ENCODE results near the gene PLET1. TPM values are rescaled to one million over a fixed set of nuclear protein-coding genes. Genes with fewer than 3 reads are reported as not detected.

The PLET1 gene
- total RNA-seq, 1 donor from 2014 or later: not detected

- Mint-ChIP-seq H3K4me1 (no peaks in the 10 kb centered on the region), H3K9me3 (no peaks in the 10 kb centered on the region), H3K4me3 (no peak overlapping the region), H3K36me3 (ENCODE audit: low read depth) (peaks cover 5% of the 10 kb centered on the region), H3K27me3 (no peaks in the 10 kb centered on the region), H3K27ac (no peak overlapping the region)
- intact Hi-C loops (cut with micrococcal nuclease): no loop called here
- no peak for DNase-seq
Observed at GRCh38 chr11:112248201-112248600, 12.5 kb downstream of the PLET1 start.

- H3K36me3 Mint-ChIP-seq (ENCODE audit: low read depth): peaks cover 13% of the 10 kb centered on the region
- no peak overlapping the region for H3K4me3 Mint-ChIP-seq
- H3K9me3 Mint-ChIP-seq: no peaks in the 10 kb centered on the region
- no peak for DNase-seq
- no peaks in the 10 kb centered on the region for H3K27me3 Mint-ChIP-seq
- no peaks in the 10 kb centered on the region for H3K4me1 Mint-ChIP-seq
- intact Hi-C loops (cut with micrococcal nuclease): no loop called here
- H3K27ac Mint-ChIP-seq: no peak overlapping the region
Observed at GRCh38 chr11:112247201-112247600, 13.5 kb downstream of the PLET1 start.

- no peaks in the 10 kb centered on the region for H3K4me1 Mint-ChIP-seq
- peaks cover 37% of the 10 kb centered on the region for H3K36me3 Mint-ChIP-seq (ENCODE audit: low read depth)
Observed at GRCh38 chr11:112241486-112241885, 19.2 kb downstream of the PLET1 start.

GRCh38 chr11:112238041-112238440 is 22.6 kb downstream of the PLET1 start:
- no peaks in the 10 kb centered on the region for H3K27me3 Mint-ChIP-seq
- no peak for DNase-seq
- H3K4me3 Mint-ChIP-seq: no peak overlapping the region
- intact Hi-C loops (cut with micrococcal nuclease): no loop called here
- no peak overlapping the region for H3K27ac Mint-ChIP-seq
- H3K4me1 Mint-ChIP-seq: no peaks in the 10 kb centered on the region
- peaks cover 43% of the 10 kb centered on the region for H3K36me3 Mint-ChIP-seq (ENCODE audit: low read depth)
- no peaks in the 10 kb centered on the region for H3K9me3 Mint-ChIP-seq

More at GRCh38 chr11:112241486-112241885, 19.2 kb downstream of the PLET1 start:
- H3K9me3 Mint-ChIP-seq: no peaks in the 10 kb centered on the region
- intact Hi-C loops (cut with micrococcal nuclease): no loop called here
- H3K4me3 Mint-ChIP-seq: no peak overlapping the region
- no peak for DNase-seq
- no peak overlapping the region for H3K27ac Mint-ChIP-seq
- H3K27me3 Mint-ChIP-seq: no peaks in the 10 kb centered on the region

- H3K4me3 Mint-ChIP-seq: no peak overlapping the region
- no peaks in the 10 kb centered on the region for H3K27me3 Mint-ChIP-seq
- H3K36me3 Mint-ChIP-seq (ENCODE audit: low read depth): peaks cover 37% of the 10 kb centered on the region
- intact Hi-C loops (cut with micrococcal nuclease): no loop called here
- H3K9me3 Mint-ChIP-seq: no peaks in the 10 kb centered on the region
- DNase-seq: no peak
- H3K27ac Mint-ChIP-seq: no peak overlapping the region
- no peaks in the 10 kb centered on the region for H3K4me1 Mint-ChIP-seq
Observed at GRCh38 chr11:112237451-112237850, 23.2 kb downstream of the PLET1 start.

GRCh38 chr11:112235750-112236390 is 24.8 kb downstream of the PLET1 start:
- Mint-ChIP-seq H3K27ac (no peak overlapping the region), H3K36me3 (ENCODE audit: low read depth) (peaks cover 41% of the 10 kb centered on the region), H3K9me3 (no peaks in the 10 kb centered on the region), H3K4me3 (no peak overlapping the region), H3K27me3 (no peaks in the 10 kb centered on the region), H3K4me1 (no peaks in the 10 kb centered on the region)
- intact Hi-C loops (cut with micrococcal nuclease): no loop called here
- DNase-seq: no peak

GRCh38 chr11:112231952-112232351 is 28.7 kb downstream of the PLET1 start:
- intact Hi-C loops (cut with micrococcal nuclease): no loop called here
- DNase-seq: no peak
- Mint-ChIP-seq H3K27me3 (no peaks in the 10 kb centered on the region), H3K36me3 (ENCODE audit: low read depth) (peaks cover 55% of the 10 kb centered on the region), H3K4me3 (no peak overlapping the region), H3K27ac (no peak overlapping the region), H3K4me1 (peaks cover 13% of the 10 kb centered on the region), H3K9me3 (no peaks in the 10 kb centered on the region)

- peaks cover 42% of the 10 kb centered on the region for H3K36me3 Mint-ChIP-seq (ENCODE audit: low read depth)
- H3K27me3 Mint-ChIP-seq: no peaks in the 10 kb centered on the region
- no peak overlapping the region for H3K4me3 Mint-ChIP-seq
- H3K9me3 Mint-ChIP-seq: no peaks in the 10 kb centered on the region
- no peak overlapping the region for H3K27ac Mint-ChIP-seq
- intact Hi-C loops (cut with micrococcal nuclease): no loop called here
- no peak for DNase-seq
- peaks cover 15% of the 10 kb centered on the region for H3K4me1 Mint-ChIP-seq
Observed at GRCh38 chr11:112229746-112230433, 30.8 kb downstream of the PLET1 start.

- no peak for DNase-seq
- H3K9me3 Mint-ChIP-seq: no peaks in the 10 kb centered on the region
- H3K36me3 Mint-ChIP-seq (ENCODE audit: low read depth): peaks cover 42% of the 10 kb centered on the region
- intact Hi-C loops (cut with micrococcal nuclease): no loop called here
- no peak overlapping the region for H3K27ac Mint-ChIP-seq
- peaks cover 15% of the 10 kb centered on the region for H3K4me1 Mint-ChIP-seq
- H3K27me3 Mint-ChIP-seq: peaks cover 3% of the 10 kb centered on the region
- no peak overlapping the region for H3K4me3 Mint-ChIP-seq
Observed at GRCh38 chr11:112229159-112229558, 31.5 kb downstream of the PLET1 start.

- Mint-ChIP-seq H3K4me3 (no peak overlapping the region), H3K4me1 (peaks cover 15% of the 10 kb centered on the region), H3K27ac (no peak overlapping the region), H3K27me3 (peaks cover 3% of the 10 kb centered on the region), H3K9me3 (no peaks in the 10 kb centered on the region), H3K36me3 (ENCODE audit: low read depth) (peaks cover 40% of the 10 kb centered on the region)
- no peak for DNase-seq
- intact Hi-C loops (cut with micrococcal nuclease): no loop called here
Observed at GRCh38 chr11:112228706-112229105, 32.0 kb downstream of the PLET1 start.

- Mint-ChIP-seq H3K27me3 (peaks cover 3% of the 10 kb centered on the region), H3K4me1 (peaks cover 16% of the 10 kb centered on the region), H3K27ac (peak overlapping the region; percentile 94), H3K4me3 (peak overlapping the region; percentile 94), H3K9me3 (no peaks in the 10 kb centered on the region), H3K36me3 (ENCODE audit: low read depth) (peaks cover 40% of the 10 kb centered on the region)
- intact Hi-C loops (cut with micrococcal nuclease): loop anchor here (2.0 kb wide), 3 partner anchors 63 to 1087 kb away; partner anchors contain the start of gene TTC12
- no peak for DNase-seq
Observed at GRCh38 chr11:112227471-112227870, 33.2 kb downstream of the PLET1 start.

GRCh38 chr11:112226831-112227401 is 33.7 kb downstream of the PLET1 start:
- peaks cover 16% of the 10 kb centered on the region for H3K4me1 Mint-ChIP-seq

GRCh38 chr11:112226062-112226830 is 34.4 kb downstream of the PLET1 start, which contains the start of gene PTS:
Gene PTS, plus strand, starts transcription at chr11:112226428. Its CDS starts 16 bp downstream, at chr11:112226444.
- intact Hi-C loops (cut with micrococcal nuclease): loop anchor here (1.0 to 2.0 kb wide), 4 partner anchors 54 to 1089 kb away; partner anchors contain the start of gene TTC12
- peak within 1 kb of the TSS; percentile 94 for H3K27ac Mint-ChIP-seq

More at GRCh38 chr11:112226831-112227401, 33.7 kb downstream of the PLET1 start:
- Mint-ChIP-seq H3K9me3 (no peaks in the 10 kb centered on the region), H3K27ac (peak overlapping the region; percentile 94), H3K4me3 (peak overlapping the region; percentile 94), H3K36me3 (ENCODE audit: low read depth) (peaks cover 37% of the 10 kb centered on the region), H3K27me3 (peaks cover 3% of the 10 kb centered on the region)
- intact Hi-C loops (cut with micrococcal nuclease): loop anchor here (1.0 to 2.0 kb wide), 4 partner anchors 53 to 1088 kb away; partner anchors contain the start of gene TTC12
- DNase-seq: no peak

More at GRCh38 chr11:112226062-112226830, 34.4 kb downstream of the PLET1 start, which contains the start of gene PTS:
- H3K4me3 Mint-ChIP-seq: peak within 1 kb of the TSS; percentile 94
- peaks cover 3% of the 10 kb centered on the region for H3K27me3 Mint-ChIP-seq
- peaks cover 17% of the 10 kb centered on the region for H3K4me1 Mint-ChIP-seq
- H3K9me3 Mint-ChIP-seq: no peaks in the 10 kb centered on the region
- peaks cover 34% of the 10 kb centered on the region for H3K36me3 Mint-ChIP-seq (ENCODE audit: low read depth)
- DNase-seq: peak; percentile 96
